ENCODE results near the gene DLGAP4.

Gene DLGAP4

GRCh38 chr20:36573798-36574365 lies 267.7 kb downstream of the DLGAP4 start:
- peak; percentile 43 for DNase-seq

DNA sequence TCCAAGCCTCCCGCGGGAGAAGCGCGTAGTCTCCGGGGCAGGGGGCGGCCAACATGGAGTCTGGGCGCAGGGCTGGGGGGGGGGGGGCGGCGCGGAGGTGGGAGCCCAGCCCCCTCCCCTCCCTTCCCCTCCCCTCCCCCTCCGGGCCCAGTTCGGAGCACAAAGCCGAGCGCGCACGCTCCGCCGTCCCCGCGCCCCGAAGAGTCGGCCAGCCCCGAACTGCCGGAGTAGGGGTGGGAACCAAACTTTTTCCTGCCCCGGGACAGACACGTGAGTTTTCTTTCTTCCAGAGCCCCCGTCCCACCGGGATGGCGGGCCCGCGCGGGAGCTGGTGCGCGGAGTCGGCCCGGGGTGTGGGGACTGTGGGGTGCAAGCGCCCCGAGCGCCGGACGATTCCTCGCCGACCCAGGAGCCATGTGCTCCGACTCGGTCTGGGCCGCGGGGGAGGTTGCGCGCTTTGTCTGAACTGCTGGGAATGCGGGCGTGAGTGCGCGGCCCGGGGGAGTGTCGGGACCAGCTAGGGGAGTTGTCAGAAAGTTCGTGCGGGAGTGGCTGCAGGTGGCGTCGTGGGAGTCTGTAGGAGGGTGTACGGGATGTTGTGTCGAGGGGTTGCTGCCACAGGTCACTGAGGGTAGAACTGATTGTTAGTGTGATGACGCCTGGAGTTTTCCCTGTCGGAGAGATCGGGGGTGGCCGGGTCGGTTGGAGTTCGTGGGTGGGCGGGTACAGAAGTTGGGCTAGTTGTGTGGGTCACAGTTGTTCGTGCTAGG lies 268.4 kb downstream of the DLGAP4 start:
- peak; percentile 48 for DNase-seq

GRCh38 chr20:36576081-36576445 lies 269.9 kb downstream of the DLGAP4 start:
- DNase-seq, result no peak

Measured in stimulated activated naive CD4-positive, alpha-beta T cell treated with Interleukin-2 at 50 U/mL for 16 hours (primary cell).